HL-60 (cell line): ENCODE data around the gene UBA7.
A peak's percentile ranks its signal among the peaks of the same experiment; 100 is the strongest.

ENCODE experiments used
- DNase-seq, 2 experiments: peaks; one replicate each; pipeline ENCODE4 v3.0.0-alpha.2; 2010 to 2020; ENCODE audit warnings: low read depth in 1 of 2, low spot score in 1 of 2
- H3K27ac ChIP-seq: fragments of 250-450 bp; sonication (Bioruptor Pico); replicated peaks from 2 replicates; pipeline ENCODE4 v1.5.1; 2020; ENCODE audit warnings: mild to moderate bottlenecking, moderate library complexity
- H3K27me3 ChIP-seq: fragments of 250-450 bp; sonication (Bioruptor Pico); 2 replicates; pipeline ENCODE4 v1.5.1; 2021; ENCODE audit warnings: mild to moderate bottlenecking, moderate library complexity; ENCODE audit not compliant: insufficient read depth, poor library complexity, severe bottlenecking
- H3K4me3 ChIP-seq: replicated peaks from 2 replicates; pipeline ENCODE4 v1.5.1; 2011; ENCODE audit warnings: mild to moderate bottlenecking, control low read depth, low read length; ENCODE audit not compliant: insufficient read depth
- CTCF ChIP-seq: IDR thresholded peaks from one replicate; pipeline ENCODE4 v1.5.1; 2011; ENCODE audit warnings: low read length, control low read depth, inconsistent platforms; ENCODE audit not compliant: insufficient read depth
- GABPA ChIP-seq: IDR thresholded peaks from 2 replicates; pipeline ENCODE4 v1.6.1; 2012; ENCODE audit warnings: low read depth
- POLR2AphosphoS5 ChIP-seq: IDR thresholded peaks from 2 replicates; pipeline ENCODE4 v1.6.1; 2012; ENCODE audit warnings: low read depth
- REST ChIP-seq: IDR thresholded peaks from 2 replicates; pipeline ENCODE4 v1.6.1; 2012; ENCODE audit warnings: low read depth; ENCODE audit not compliant: insufficient replicate concordance
- SPI1 ChIP-seq: IDR thresholded peaks from 2 replicates; pipeline ENCODE4 v1.6.1; 2012; ENCODE audit warnings: low read depth, mild to moderate bottlenecking, borderline replicate concordance

The UBA7 gene

DNA sequence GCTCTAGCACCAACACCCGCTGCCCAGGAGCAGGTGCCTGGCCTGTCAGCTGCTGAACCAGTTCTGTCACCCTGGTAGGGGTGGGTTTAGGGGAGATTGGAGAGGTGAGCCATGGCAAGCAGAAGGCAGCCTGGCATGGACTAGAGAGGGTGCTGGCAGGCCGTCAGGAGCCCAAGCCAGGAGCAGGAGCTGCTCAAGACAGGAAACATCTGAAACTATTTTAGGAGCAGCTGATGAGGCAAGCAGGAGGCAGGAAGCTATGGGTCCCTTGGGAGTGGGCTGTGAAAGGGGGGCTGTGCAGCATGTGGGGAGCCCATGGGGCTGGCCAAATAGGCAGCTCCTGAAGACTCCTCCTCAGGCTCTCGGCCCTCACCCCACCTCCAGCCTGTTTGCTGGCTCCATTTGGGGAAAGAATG lies 8.4 kb downstream of the UBA7 start:
- TF ChIP-seq POLR2AphosphoS5 (peak; percentile 93), SPI1 (no peak), GABPA (0 out of 2 replicates have a peak, but pooled peaks have one; percentile 18), CTCF (no peak), REST (peak; percentile 43)
- Histone ChIP-seq H3K4me3 (peak overlapping the region; percentile 30), H3K27me3 (no peaks in the 10 kb centered on the region), H3K27ac (peak overlapping the region; percentile 89)
- DNase-seq = peak; percentile 74 to 88

DNA sequence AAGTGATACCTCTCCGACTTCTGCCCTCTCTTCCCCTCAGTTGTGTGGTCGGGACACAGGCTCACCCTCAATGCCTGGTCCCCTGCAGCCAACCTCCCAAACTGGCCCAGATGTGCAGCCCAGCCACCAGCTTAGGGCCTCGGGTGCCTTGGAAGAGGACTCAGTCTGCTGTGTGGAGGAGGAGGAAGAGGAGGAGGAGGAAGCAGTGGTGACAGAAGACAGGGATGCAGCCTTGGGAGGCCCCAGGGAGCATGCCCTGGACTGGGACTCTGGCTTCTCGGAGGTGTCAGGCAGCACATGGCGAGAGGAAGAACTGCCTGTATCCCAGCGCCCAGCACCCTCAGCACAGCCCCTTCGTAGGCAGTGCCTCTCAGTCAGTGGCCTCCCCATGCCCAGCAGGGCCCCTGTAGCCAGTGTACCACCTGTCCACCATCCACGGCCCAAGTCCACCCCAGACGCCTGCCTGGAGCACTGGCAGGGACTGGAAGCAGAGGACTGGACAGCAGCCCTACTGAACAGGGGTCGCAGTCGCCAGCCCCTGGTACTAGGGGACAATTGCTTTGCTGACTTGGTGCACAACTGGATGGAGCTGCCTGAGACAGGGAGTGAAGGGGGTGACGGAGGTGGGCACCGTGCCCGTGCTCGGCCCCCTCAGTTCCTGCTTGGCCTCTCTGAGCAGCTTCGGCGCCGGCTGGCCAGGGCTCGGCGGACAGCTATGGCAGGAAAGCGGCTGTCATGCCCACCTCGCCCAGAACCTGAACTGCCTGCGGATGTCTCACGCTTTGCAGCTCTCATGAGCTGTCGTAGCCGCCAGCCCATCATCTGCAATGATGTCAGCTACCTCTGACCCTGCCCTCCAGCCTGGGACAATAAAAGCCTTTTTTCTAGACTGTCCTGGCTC lies 9.4 kb downstream of the UBA7 start:
- H3K27me3 ChIP-seq = no peaks in the 10 kb centered on the region
- H3K4me3 ChIP-seq = peak overlapping the region; percentile 94
- H3K27ac ChIP-seq = peak overlapping the region; percentile 89
- no peak for TF ChIP-seq CTCF
- TF ChIP-seq GABPA = no peak
- TF ChIP-seq REST = no peak
- TF ChIP-seq POLR2AphosphoS5 = no peak
- TF ChIP-seq SPI1 = no peak
- peak in 1 of 2 experiments; percentile 33 for DNase-seq

GRCh38 chr3:49803465-49804140 lies 10.2 kb downstream of the UBA7 start:
- peak overlapping the region; percentile 89 for H3K27ac ChIP-seq
- TF ChIP-seq CTCF (no peak), POLR2AphosphoS5 (peak; percentile 41; the same call in 1 of the 2 replicates)
- peak; percentile 56 to 59 for DNase-seq
- no peaks in the 10 kb centered on the region for H3K27me3 ChIP-seq
- peak overlapping the region; percentile 94 for H3K4me3 ChIP-seq
